ENCODE data around the gene GPC3. TPM values are rescaled to one million over a fixed set of nuclear protein-coding genes. Genes with fewer than 3 reads are reported as not detected.

The GPC3 gene
- total RNA-seq, 1 experiment from 2014 or later = 32.4 TPM

GRCh38 chrX:133574716-133575115, 410.7 kb downstream of the GPC3 start (continued):
- no peak for TF ChIP-seq FOXP4 (CRISPR knock-in tag; IDR thresholded peaks at IDR 0.05)
- no peak for TF ChIP-seq ATF1 (CRISPR knock-in tag; IDR thresholded peaks at IDR 0.05)
- no peak for TF ChIP-seq NFE2L1 (CRISPR knock-in tag; IDR thresholded peaks at IDR 0.05)
- no peak for TF ChIP-seq ZNF263 (CRISPR knock-in tag; IDR thresholded peaks at IDR 0.05; ENCODE audit: low read depth)

- Mint-ChIP-seq H3K27me3 (ENCODE audit: low read depth) (no peaks in the 10 kb centered on the region), H3K27ac (no peak overlapping the region), H3K9me3 (peaks cover 11% of the 10 kb centered on the region), H3K36me3 (peaks cover 9% of the 10 kb centered on the region), H3K4me1 (peaks cover 6% of the 10 kb centered on the region; the same call in 1 of the 2 replicates), H3K4me3 (no peak overlapping the region)
- TF ChIP-seq E2F1 (CRISPR knock-in tag; IDR thresholded peaks at IDR 0.05) = no peak
- no peak for TF ChIP-seq NR1H2 (CRISPR knock-in tag; IDR thresholded peaks at IDR 0.05)
- no peak for TF ChIP-seq ZNF138 (CRISPR knock-in tag; conservative IDR thresholded peaks at IDR 0.05)
- TF ChIP-seq HMGXB4 (CRISPR knock-in tag; IDR thresholded peaks at IDR 0.05) = no peak
- TF ChIP-seq ZNF425 (CRISPR knock-in tag; conservative IDR thresholded peaks at IDR 0.05) = no peak
- no peak for ATAC-seq
- ChIA-PET CTCF (no interaction called here), POLR2A (no interaction called here)
- no peak for DNase-seq (ENCODE audit: low spot score)
Measured at GRCh38 chrX:133570549-133570948, 414.8 kb downstream of the GPC3 start.

GRCh38 chrX:133569217-133569616, 416.2 kb downstream of the GPC3 start:
- ChIA-PET CTCF (no interaction called here), POLR2A (interaction anchor here (0.6 kb wide), 1 partner anchor 122 kb away, joined by 3 read pairs; no protein-coding TSS in a partner anchor)
- TF ChIP-seq CBFB (CRISPR knock-in tag; IDR thresholded peaks at IDR 0.05; ENCODE audit: low read depth) (no peak), ZNF121 (CRISPR knock-in tag; IDR thresholded peaks at IDR 0.05) (no peak), PRDM15 (CRISPR knock-in tag; IDR thresholded peaks at IDR 0.05) (no peak), HMGXB4 (CRISPR knock-in tag; IDR thresholded peaks at IDR 0.05) (no peak), FOXP1 (CRISPR knock-in tag; IDR thresholded peaks at IDR 0.05; ENCODE audit: borderline replicate concordance) (no peak), EMX1 (CRISPR knock-in tag; IDR thresholded peaks at IDR 0.05) (no peak), SMAD3 (CRISPR knock-in tag; IDR thresholded peaks at IDR 0.05; ENCODE audit: borderline replicate concordance) (no peak), MLX (CRISPR knock-in tag; IDR thresholded peaks at IDR 0.05) (no peak), ZNF281 (CRISPR knock-in tag; IDR thresholded peaks at IDR 0.05) (no peak)

More at GRCh38 chrX:133569217-133569616, 416.2 kb downstream of the GPC3 start:
- ATAC-seq (no peak), DNase-seq (ENCODE audit: low spot score) (no peak)
- Mint-ChIP-seq H3K4me3 (no peak overlapping the region), H3K9me3 (peaks cover 11% of the 10 kb centered on the region), H3K4me1 (peaks cover 2% of the 10 kb centered on the region; the same call in 1 of the 2 replicates), H3K36me3 (peaks cover 9% of the 10 kb centered on the region), H3K27ac (no peak overlapping the region), H3K27me3 (ENCODE audit: low read depth) (no peaks in the 10 kb centered on the region)
